WTC11 (cell line): ENCODE results near the gene CLIP3. TPM values are rescaled to one million over a fixed set of nuclear protein-coding genes. Genes with fewer than 3 reads are reported as not detected.
A peak's percentile ranks its signal among the peaks of the same experiment; 100 is the strongest.

Experiments used
- ATAC-seq: fragments of 200-7000 bp; cut with Tn5 transposase; 2 replicates; pipeline ENCODE4 v1.10.0; 2021; ENCODE audit warnings: mild to moderate bottlenecking, moderate library complexity
- CTCF ChIA-PET: fragments of 300-600 bp; sonication (Branson Sonifier 250); formaldehyde crosslinking; loops from one replicate; lab custom pipeline; 2021; ENCODE audit warnings: antibody characterized with exemption; lab: Charles Lee
- POLR2A ChIA-PET: fragments of 350-600 bp; sonication (Branson Sonifier 250); formaldehyde crosslinking; loops from one replicate; lab custom pipeline; 2021; ENCODE audit warnings: antibody characterized with exemption; lab: Charles Lee
- DNase-seq: peaks from one replicate; pipeline ENCODE4 v3.0.0; 2021; ENCODE audit warnings: low spot score
- H3K27ac Mint-ChIP-seq: 2 replicates; pipeline ENCODE4 v1.8.0; 2021; ENCODE audit warnings: mixed read lengths
- H3K27me3 Mint-ChIP-seq: 2 replicates; pipeline ENCODE4 v1.8.0; 2021; ENCODE audit warnings: low read depth, mild to moderate bottlenecking, moderate library complexity, mixed read lengths
- H3K36me3 Mint-ChIP-seq: 2 replicates; pipeline ENCODE4 v1.8.0; 2021; ENCODE audit warnings: mixed read lengths
- H3K4me1 Mint-ChIP-seq: 2 replicates; pipeline ENCODE4 v1.8.0; 2022; ENCODE audit warnings: mixed read lengths
- H3K4me3 Mint-ChIP-seq: 2 replicates; pipeline ENCODE4 v1.8.0; 2021; ENCODE audit warnings: mild to moderate bottlenecking, moderate library complexity, mixed read lengths
- H3K9me3 Mint-ChIP-seq: 2 replicates; pipeline ENCODE4 v1.8.0; 2021; ENCODE audit warnings: mixed read lengths
- AFF4 ChIP-seq: sonication (generic); formaldehyde crosslinking; IDR thresholded peaks from 2 replicates; pipeline ENCODE4 v1.8.1; 2023; ENCODE audit warnings: mild to moderate bottlenecking, missing genetic modification reagents, borderline replicate concordance
- CTCF ChIP-seq: fragments of 200-600 bp; IDR thresholded peaks from 2 replicates; pipeline ENCODE4 v1.8.0; 2022; ENCODE audit warnings: antibody characterized with exemption
- E2F5 ChIP-seq: sonication (generic); formaldehyde crosslinking; IDR thresholded peaks from 2 replicates; pipeline ENCODE4 v1.8.1; 2022; ENCODE audit warnings: mild to moderate bottlenecking, moderate library complexity, missing genetic modification reagents
- FOXJ3 ChIP-seq: sonication (generic); formaldehyde crosslinking; IDR thresholded peaks from 2 replicates; pipeline ENCODE4 v1.9.0; 2021; ENCODE audit warnings: missing genetic modification reagents, mild to moderate bottlenecking, borderline replicate concordance
- FOXK1 ChIP-seq: sonication (generic); formaldehyde crosslinking; IDR thresholded peaks from 2 replicates; pipeline ENCODE4 v1.8.0; 2022; ENCODE audit warnings: mild to moderate bottlenecking, moderate library complexity, missing genetic modification reagents
- GABPB1 ChIP-seq: sonication (generic); formaldehyde crosslinking; IDR thresholded peaks from 2 replicates; pipeline ENCODE4 v1.8.1; 2023; ENCODE audit warnings: mild to moderate bottlenecking, missing genetic modification reagents
- GRHL2 ChIP-seq: fragments of 250-450 bp; sonication (Bioruptor Pico); IDR thresholded peaks from 2 replicates; pipeline ENCODE4 v1.8.0; 2022; ENCODE audit warnings: mild to moderate bottlenecking, moderate library complexity; ENCODE audit not compliant: insufficient replicate concordance, severe bottlenecking
- IRF2 ChIP-seq: sonication (generic); formaldehyde crosslinking; IDR thresholded peaks from 2 replicates; pipeline ENCODE4 v1.8.0; 2022; ENCODE audit warnings: low read depth, missing genetic modification reagents, borderline replicate concordance
- MYBL2 ChIP-seq: sonication (generic); formaldehyde crosslinking; IDR thresholded peaks from 2 replicates; pipeline ENCODE4 v1.8.1; 2023; ENCODE audit warnings: mild to moderate bottlenecking, moderate library complexity, missing genetic modification reagents
- NFATC4 ChIP-seq: fragments of 250-450 bp; sonication (Bioruptor Pico); IDR thresholded peaks from 2 replicates; pipeline ENCODE4 v1.9.0; 2021; ENCODE audit warnings: mild to moderate bottlenecking
- NR2C2 ChIP-seq: sonication (generic); formaldehyde crosslinking; IDR thresholded peaks from 2 replicates; pipeline ENCODE4 v1.8.0; 2022; ENCODE audit warnings: mild to moderate bottlenecking, missing genetic modification reagents
- USF1 ChIP-seq: sonication (generic); formaldehyde crosslinking; IDR thresholded peaks from 2 replicates; pipeline ENCODE4 v1.8.0; 2022; ENCODE audit warnings: mild to moderate bottlenecking, missing genetic modification reagents
- ZMAT4 ChIP-seq: fragments of 250-450 bp; sonication (Bioruptor Pico); IDR thresholded peaks from 2 replicates; pipeline ENCODE4 v1.9.0; 2021; ENCODE audit warnings: mild to moderate bottlenecking
- ZSCAN18 ChIP-seq: fragments of 250-450 bp; sonication (Bioruptor Pico); IDR thresholded peaks from 2 replicates; pipeline ENCODE4 v2.1.2; 2022; ENCODE audit warnings: mild to moderate bottlenecking, moderate library complexity
- total RNA-seq: library from RNA; stranded (reverse); gene quantifications from 3 replicates; pipeline ENCODE4 v1.2.3, GENCODE V29; 2021
- TF ChIP-seq, protein P1 (sequence below): fragments of 250-450 bp; sonication (Bioruptor Pico); IDR thresholded peaks from 2 replicates; pipeline ENCODE4 v1.9.0; 2021; ENCODE audit warnings: mild to moderate bottlenecking
- TF ChIP-seq, protein P2 (sequence below): fragments of 250-450 bp; sonication (Bioruptor Pico); IDR thresholded peaks from 2 replicates; pipeline ENCODE4 v1.9.0; 2021; ENCODE audit warnings: moderate library complexity, mild to moderate bottlenecking, inconsistent platforms, borderline replicate concordance
- TF ChIP-seq, protein P3 (sequence below): fragments of 250-450 bp; sonication (Bioruptor Pico); conservative IDR thresholded peaks from 2 replicates; pipeline ENCODE4 v1.9.0; 2021; ENCODE audit warnings: mild to moderate bottlenecking

CLIP3 gene
- total RNA-seq, 1 experiment from 2014 or later: 16.2 TPM

DNA sequence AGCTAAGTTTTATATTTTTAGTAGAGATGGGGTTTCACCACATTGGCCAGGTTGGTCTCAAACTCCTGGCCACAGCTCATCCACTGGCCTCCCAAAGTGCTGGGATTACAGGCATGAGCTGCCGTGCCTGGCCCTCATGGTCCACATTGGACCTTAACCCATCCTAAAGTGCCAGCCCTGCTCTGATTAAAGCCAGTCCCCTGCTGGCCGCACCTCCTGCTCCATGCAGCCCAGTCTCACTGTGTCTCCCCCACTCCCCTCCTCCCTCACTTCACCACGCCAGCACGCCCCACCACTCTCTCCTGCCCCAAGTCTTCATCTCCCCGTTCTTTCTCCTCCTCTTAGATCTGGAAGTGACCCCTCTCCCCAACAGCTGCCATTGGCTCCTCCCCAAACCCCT lies 54.4 kb downstream of the CLIP3 start:
- Mint-ChIP-seq H3K9me3 (no peaks in the 10 kb centered on the region), H3K4me1 (peaks cover 13% of the 10 kb centered on the region), H3K27me3 (peaks cover 20% of the 10 kb centered on the region), H3K36me3 (no peaks in the 10 kb centered on the region), H3K27ac (no peak overlapping the region), H3K4me3 (no peak overlapping the region)
- DNase-seq (no peak), ATAC-seq (no peak)
- ChIA-PET CTCF (interaction anchor here (1.1 to 2.1 kb wide), 5 partner anchors 17 to 73 kb away, joined by 3 to 10 read pairs (median 5); partner anchors contain the start of genes ALKBH6 and SYNE4), POLR2A (no interaction called here)
- TF ChIP-seq NFATC4 (no peak), IRF2 (no peak), AFF4 (CRISPR knock-in tag) (no peak), GABPB1 (no peak), NR2C2 (CRISPR knock-in tag) (no peak), FOXK1 (CRISPR knock-in tag) (no peak), E2F5 (no peak)
- TF ChIP-seq, protein P1, sequence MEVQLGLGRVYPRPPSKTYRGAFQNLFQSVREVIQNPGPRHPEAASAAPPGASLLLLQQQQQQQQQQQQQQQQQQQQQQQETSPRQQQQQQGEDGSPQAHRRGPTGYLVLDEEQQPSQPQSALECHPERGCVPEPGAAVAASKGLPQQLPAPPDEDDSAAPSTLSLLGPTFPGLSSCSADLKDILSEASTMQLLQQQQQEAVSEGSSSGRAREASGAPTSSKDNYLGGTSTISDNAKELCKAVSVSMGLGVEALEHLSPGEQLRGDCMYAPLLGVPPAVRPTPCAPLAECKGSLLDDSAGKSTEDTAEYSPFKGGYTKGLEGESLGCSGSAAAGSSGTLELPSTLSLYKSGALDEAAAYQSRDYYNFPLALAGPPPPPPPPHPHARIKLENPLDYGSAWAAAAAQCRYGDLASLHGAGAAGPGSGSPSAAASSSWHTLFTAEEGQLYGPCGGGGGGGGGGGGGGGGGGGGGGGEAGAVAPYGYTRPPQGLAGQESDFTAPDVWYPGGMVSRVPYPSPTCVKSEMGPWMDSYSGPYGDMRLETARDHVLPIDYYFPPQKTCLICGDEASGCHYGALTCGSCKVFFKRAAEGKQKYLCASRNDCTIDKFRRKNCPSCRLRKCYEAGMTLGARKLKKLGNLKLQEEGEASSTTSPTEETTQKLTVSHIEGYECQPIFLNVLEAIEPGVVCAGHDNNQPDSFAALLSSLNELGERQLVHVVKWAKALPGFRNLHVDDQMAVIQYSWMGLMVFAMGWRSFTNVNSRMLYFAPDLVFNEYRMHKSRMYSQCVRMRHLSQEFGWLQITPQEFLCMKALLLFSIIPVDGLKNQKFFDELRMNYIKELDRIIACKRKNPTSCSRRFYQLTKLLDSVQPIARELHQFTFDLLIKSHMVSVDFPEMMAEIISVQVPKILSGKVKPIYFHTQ: no peak

DNA sequence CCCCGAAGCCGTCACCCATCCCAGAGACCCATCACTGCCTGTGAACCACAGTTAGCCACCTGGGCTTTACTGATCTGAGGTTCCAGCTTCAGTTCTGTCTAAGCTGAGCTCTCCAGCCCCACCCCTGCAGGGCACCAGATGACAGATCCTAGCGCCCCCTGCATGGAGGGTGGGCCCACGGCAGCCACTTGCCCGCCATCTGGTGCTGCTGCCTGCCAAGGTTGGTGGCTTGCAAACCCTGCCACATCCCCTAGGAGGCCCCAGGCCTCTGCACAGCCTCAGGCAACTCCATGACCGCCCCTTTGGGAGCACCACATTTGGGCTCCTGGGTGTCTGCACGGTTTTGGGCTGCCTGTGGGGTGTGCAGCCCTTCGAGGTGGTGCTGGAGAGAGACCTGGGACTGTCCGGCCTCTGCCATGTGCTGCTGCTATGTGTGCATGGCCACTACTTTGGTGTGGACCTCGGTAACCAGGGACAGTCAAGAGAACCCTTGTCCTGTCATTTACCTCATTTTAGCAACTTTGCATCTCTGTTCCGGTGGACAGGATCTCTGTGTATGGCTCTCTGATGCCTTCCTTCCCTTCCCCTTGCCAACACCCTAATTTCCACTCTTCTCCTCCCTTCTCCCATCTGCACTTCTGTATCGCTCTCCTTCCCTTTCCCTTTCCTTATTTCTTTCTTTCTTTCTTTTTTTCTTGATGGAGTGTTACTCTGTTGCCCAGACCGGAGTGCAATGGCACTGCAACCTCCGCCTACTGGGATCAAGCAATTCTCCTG lies 55.0 kb downstream of the CLIP3 start:
- ChIA-PET POLR2A (interaction anchor here (0.7 kb wide), 1 partner anchor 93 kb away, joined by 3 read pairs; no protein-coding TSS in a partner anchor), CTCF (interaction anchor here (0.5 to 2.1 kb wide), 35 partner anchors 10 to 420 kb away, joined by 3 to 12 read pairs (median 4); partner anchors contain the start of genes ALKBH6, NFKBID and SYNE4)
- ATAC-seq (peak; percentile 95), DNase-seq (peak; percentile 86)
- peaks cover 13% of the 10 kb centered on the region for H3K4me1 Mint-ChIP-seq
- H3K4me3 Mint-ChIP-seq: no peak overlapping the region
- H3K36me3 Mint-ChIP-seq: no peaks in the 10 kb centered on the region
- H3K27ac Mint-ChIP-seq: peak overlapping the region; percentile 72; the same call in 1 of the 2 replicates
- H3K27me3 Mint-ChIP-seq: peaks cover 20% of the 10 kb centered on the region
- H3K9me3 Mint-ChIP-seq: no peaks in the 10 kb centered on the region
- TF ChIP-seq USF1 (CRISPR knock-in tag) (no peak), CTCF (peak; percentile 35; the same call in 1 of the 2 replicates), GRHL2 (CRISPR knock-in tag) (no peak), ZSCAN18 (no peak), MYBL2 (CRISPR knock-in tag) (no peak), FOXJ3 (CRISPR knock-in tag) (no peak), ZMAT4 (CRISPR knock-in tag) (no peak)
- TF ChIP-seq, protein P2, sequence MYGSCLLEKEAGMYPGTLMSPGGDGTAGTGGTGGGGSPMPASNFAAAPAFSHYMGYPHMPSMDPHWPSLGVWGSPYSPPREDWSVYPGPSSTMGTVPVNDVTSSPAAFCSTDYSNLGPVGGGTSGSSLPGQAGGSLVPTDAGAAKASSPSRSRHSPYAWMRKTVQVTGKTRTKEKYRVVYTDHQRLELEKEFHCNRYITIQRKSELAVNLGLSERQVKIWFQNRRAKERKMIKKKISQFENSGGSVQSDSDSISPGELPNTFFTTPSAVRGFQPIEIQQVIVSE (CRISPR knock-in tag): no peak
- TF ChIP-seq, protein P3, sequence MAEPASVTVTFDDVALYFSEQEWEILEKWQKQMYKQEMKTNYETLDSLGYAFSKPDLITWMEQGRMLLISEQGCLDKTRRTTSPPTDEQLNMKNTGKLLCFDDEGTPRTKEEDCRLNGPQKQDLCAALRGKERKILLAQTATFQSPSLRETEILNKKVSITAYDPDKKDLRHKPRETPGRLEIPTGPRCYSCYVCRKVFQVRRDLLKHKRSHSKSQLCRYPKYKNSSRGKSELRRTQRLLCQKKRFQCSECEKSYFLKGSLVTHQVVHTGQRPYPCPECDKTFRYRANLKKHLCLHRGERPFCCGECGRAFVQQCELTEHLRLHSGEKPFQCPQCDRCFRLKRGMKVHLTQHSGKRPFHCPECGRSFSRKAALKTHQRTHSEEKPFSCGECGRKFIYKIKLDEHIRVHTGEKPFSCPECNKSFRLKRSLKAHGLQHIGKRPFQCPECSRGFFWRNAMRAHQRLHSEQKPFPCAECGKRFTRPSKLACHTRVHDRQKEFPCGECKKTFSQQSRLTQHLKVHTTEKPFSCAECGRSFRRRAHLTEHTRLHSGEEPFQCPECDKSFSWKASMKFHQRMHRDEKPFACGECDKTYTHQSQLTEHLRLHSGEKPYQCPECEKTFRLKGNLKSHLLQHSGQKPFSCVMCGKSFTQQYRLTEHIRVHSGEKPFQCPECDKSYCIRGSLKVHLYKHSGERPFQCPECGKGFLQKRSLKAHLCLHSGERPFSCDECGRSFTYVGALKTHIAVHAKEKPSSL (CRISPR knock-in tag): no peak
